ENCODE measurements around the gene PTBP3.
"Not testable (repeated sequence)": the region's sequence is repeated elsewhere in the genome, so short reads cannot be mapped to it uniquely, and the experiment has no call there.

PTBP3 gene

GRCh38 chr9:112283582-112284253 is 49.7 kb downstream of the PTBP3 start:
- Histone ChIP-seq H3K27me3 (ENCODE audit: insufficient read depth, low read length) (no peaks in the 10 kb centered on the region), H3K9ac (ENCODE audit: low read depth, low read length) (no peak overlapping the region), H3K36me3 (ENCODE audit: insufficient read depth, low read depth, low read length) (peaks cover 22% of the 10 kb centered on the region), H3K4me1 (ENCODE audit: insufficient read depth, low read length) (peaks cover under 1% of the 10 kb centered on the region; the same call in 1 of the 2 replicates), H3K4me3 (ENCODE audit: low read length) (no peak overlapping the region), H3K27ac (ENCODE audit: low read length) (no peak overlapping the region), H3K9me3 (ENCODE audit: insufficient read depth, low read depth, low read length) (peaks cover 32% of the 10 kb centered on the region)

GRCh38 chr9:112282841-112283240 is 50.6 kb downstream of the PTBP3 start:
- Histone ChIP-seq H3K36me3 (ENCODE audit: insufficient read depth, low read depth, low read length) (peaks cover 21% of the 10 kb centered on the region), H3K9me3 (ENCODE audit: insufficient read depth, low read depth, low read length) (peaks cover 32% of the 10 kb centered on the region)
- H3K9ac ChIP-seq (ENCODE audit: low read depth, low read length); H3K27me3 ChIP-seq (ENCODE audit: insufficient read depth, low read length); H3K4me1 ChIP-seq (ENCODE audit: insufficient read depth, low read length); H3K4me3 ChIP-seq (ENCODE audit: low read length); H3K27ac ChIP-seq (ENCODE audit: low read length): not testable (repeated sequence)

- H3K9me3 ChIP-seq (ENCODE audit: insufficient read depth, low read depth, low read length), result peaks cover 27% of the 10 kb centered on the region
- no peak overlapping the region for H3K4me3 ChIP-seq (ENCODE audit: low read length)
- H3K27ac ChIP-seq (ENCODE audit: low read length), result no peak overlapping the region
- H3K27me3 ChIP-seq (ENCODE audit: insufficient read depth, low read length), result no peaks in the 10 kb centered on the region
- peaks cover 21% of the 10 kb centered on the region for H3K36me3 ChIP-seq (ENCODE audit: insufficient read depth, low read depth, low read length)
- H3K9ac ChIP-seq (ENCODE audit: low read depth, low read length), result no peak overlapping the region
- H3K4me1 ChIP-seq (ENCODE audit: insufficient read depth, low read length), result peaks cover 13% of the 10 kb centered on the region
These were observed 52.5 kb downstream of the PTBP3 start for GRCh38 chr9:112280904-112281303.

- Histone ChIP-seq H3K9ac (ENCODE audit: low read depth, low read length) (no peak overlapping the region), H3K27ac (ENCODE audit: low read length) (no peak overlapping the region), H3K27me3 (ENCODE audit: insufficient read depth, low read length) (no peaks in the 10 kb centered on the region), H3K4me1 (ENCODE audit: insufficient read depth, low read length) (peaks cover 16% of the 10 kb centered on the region), H3K9me3 (ENCODE audit: insufficient read depth, low read depth, low read length) (peaks cover 14% of the 10 kb centered on the region), H3K4me3 (ENCODE audit: low read length) (no peak overlapping the region), H3K36me3 (ENCODE audit: insufficient read depth, low read depth, low read length) (peaks cover 14% of the 10 kb centered on the region)
These were observed 53.9 kb downstream of the PTBP3 start for GRCh38 chr9:112279501-112279900.

GRCh38 chr9:112278152-112278551 is 55.3 kb downstream of the PTBP3 start:
- H3K9ac ChIP-seq (ENCODE audit: low read depth, low read length), result no peak overlapping the region
- no peak overlapping the region for H3K27ac ChIP-seq (ENCODE audit: low read length)
- H3K27me3 ChIP-seq (ENCODE audit: insufficient read depth, low read length), result no peaks in the 10 kb centered on the region
- no peak overlapping the region for H3K4me3 ChIP-seq (ENCODE audit: low read length)
- H3K4me1 ChIP-seq (ENCODE audit: insufficient read depth, low read length), result peaks cover 16% of the 10 kb centered on the region
- H3K9me3 ChIP-seq (ENCODE audit: insufficient read depth, low read depth, low read length), result peaks cover under 1% of the 10 kb centered on the region; the same call in 1 of the 2 replicates
- peaks cover under 1% of the 10 kb centered on the region; the same call in 1 of the 2 replicates for H3K36me3 ChIP-seq (ENCODE audit: insufficient read depth, low read depth, low read length)

GRCh38 chr9:112274600-112274999 is 58.8 kb downstream of the PTBP3 start:
- no peaks in the 10 kb centered on the region for H3K9me3 ChIP-seq (ENCODE audit: insufficient read depth, low read depth, low read length)
- H3K9ac ChIP-seq (ENCODE audit: low read depth, low read length), result no peak overlapping the region
- H3K27me3 ChIP-seq (ENCODE audit: insufficient read depth, low read length), result no peaks in the 10 kb centered on the region
- peaks cover 16% of the 10 kb centered on the region for H3K4me1 ChIP-seq (ENCODE audit: insufficient read depth, low read length)
- no peak overlapping the region for H3K4me3 ChIP-seq (ENCODE audit: low read length)
- H3K36me3 ChIP-seq (ENCODE audit: insufficient read depth, low read depth, low read length), result 0 out of 2 replicates have a peak, but pooled peaks cover 4% of the 10 kb centered on the region
- H3K27ac ChIP-seq (ENCODE audit: low read length), result no peak overlapping the region

GRCh38 chr9:112273876-112274275 is 59.5 kb downstream of the PTBP3 start:
- Histone ChIP-seq H3K4me1 (ENCODE audit: insufficient read depth, low read length) (peaks cover 16% of the 10 kb centered on the region), H3K27ac (ENCODE audit: low read length) (no peak overlapping the region), H3K27me3 (ENCODE audit: insufficient read depth, low read length) (no peaks in the 10 kb centered on the region), H3K9me3 (ENCODE audit: insufficient read depth, low read depth, low read length) (no peaks in the 10 kb centered on the region), H3K9ac (ENCODE audit: low read depth, low read length) (no peak overlapping the region), H3K36me3 (ENCODE audit: insufficient read depth, low read depth, low read length) (0 out of 2 replicates have a peak, but pooled peaks cover 4% of the 10 kb centered on the region), H3K4me3 (ENCODE audit: low read length) (no peak overlapping the region)

- no peak overlapping the region for H3K9ac ChIP-seq (ENCODE audit: low read depth, low read length)
- no peaks in the 10 kb centered on the region for H3K27me3 ChIP-seq (ENCODE audit: insufficient read depth, low read length)
- H3K4me1 ChIP-seq (ENCODE audit: insufficient read depth, low read length), result peaks cover 5% of the 10 kb centered on the region; the same call in 1 of the 2 replicates
- no peak overlapping the region for H3K27ac ChIP-seq (ENCODE audit: low read length)
- no peaks in the 10 kb centered on the region for H3K9me3 ChIP-seq (ENCODE audit: insufficient read depth, low read depth, low read length)
- H3K36me3 ChIP-seq (ENCODE audit: insufficient read depth, low read depth, low read length), result 0 out of 2 replicates have a peak, but pooled peaks cover 13% of the 10 kb centered on the region
- no peak overlapping the region for H3K4me3 ChIP-seq (ENCODE audit: low read length)
These were observed 61.8 kb downstream of the PTBP3 start for GRCh38 chr9:112271466-112272098.

- Histone ChIP-seq H3K4me1 (ENCODE audit: insufficient read depth, low read length) (no peaks in the 10 kb centered on the region), H3K27ac (ENCODE audit: low read length) (no peak overlapping the region), H3K36me3 (ENCODE audit: insufficient read depth, low read depth, low read length) (0 out of 2 replicates have a peak, but pooled peaks cover 23% of the 10 kb centered on the region), H3K27me3 (ENCODE audit: insufficient read depth, low read length) (no peaks in the 10 kb centered on the region), H3K9ac (ENCODE audit: low read depth, low read length) (no peak overlapping the region), H3K4me3 (ENCODE audit: low read length) (no peak overlapping the region), H3K9me3 (ENCODE audit: insufficient read depth, low read depth, low read length) (no peaks in the 10 kb centered on the region)
These were observed 65.0 kb downstream of the PTBP3 start for GRCh38 chr9:112268413-112268812.

GRCh38 chr9:112267086-112267485 is 66.3 kb downstream of the PTBP3 start:
- not testable (repeated sequence) for H3K27ac ChIP-seq (ENCODE audit: low read length); H3K27me3 ChIP-seq (ENCODE audit: insufficient read depth, low read length); H3K4me1 ChIP-seq (ENCODE audit: insufficient read depth, low read length); H3K9me3 ChIP-seq (ENCODE audit: insufficient read depth, low read depth, low read length); H3K4me3 ChIP-seq (ENCODE audit: low read length); H3K9ac ChIP-seq (ENCODE audit: low read depth, low read length)
- H3K36me3 ChIP-seq (ENCODE audit: insufficient read depth, low read depth, low read length), result 0 out of 2 replicates have a peak, but pooled peaks cover 23% of the 10 kb centered on the region

GRCh38 chr9:112265391-112265790 is 68.0 kb downstream of the PTBP3 start:
- H3K9me3 ChIP-seq (ENCODE audit: insufficient read depth, low read depth, low read length), result no peaks in the 10 kb centered on the region
- H3K4me1 ChIP-seq (ENCODE audit: insufficient read depth, low read length), result no peaks in the 10 kb centered on the region
- no peak overlapping the region for H3K27ac ChIP-seq (ENCODE audit: low read length)
- H3K27me3 ChIP-seq (ENCODE audit: insufficient read depth, low read length), result no peaks in the 10 kb centered on the region
- no peak overlapping the region for H3K4me3 ChIP-seq (ENCODE audit: low read length)
- 0 out of 2 replicates have a peak, but pooled peaks cover 19% of the 10 kb centered on the region for H3K36me3 ChIP-seq (ENCODE audit: insufficient read depth, low read depth, low read length)
- no peak overlapping the region for H3K9ac ChIP-seq (ENCODE audit: low read depth, low read length)

GRCh38 chr9:112262577-112262976 is 70.8 kb downstream of the PTBP3 start:
- no peak overlapping the region for H3K27ac ChIP-seq (ENCODE audit: low read length)
- H3K36me3 ChIP-seq (ENCODE audit: insufficient read depth, low read depth, low read length), result peaks cover 16% of the 10 kb centered on the region
- H3K9ac ChIP-seq (ENCODE audit: low read depth, low read length), result no peak overlapping the region
- H3K4me1 ChIP-seq (ENCODE audit: insufficient read depth, low read length), result no peaks in the 10 kb centered on the region
- no peak overlapping the region for H3K4me3 ChIP-seq (ENCODE audit: low read length)
- H3K9me3 ChIP-seq (ENCODE audit: insufficient read depth, low read depth, low read length), result no peaks in the 10 kb centered on the region
- H3K27me3 ChIP-seq (ENCODE audit: insufficient read depth, low read length), result no peaks in the 10 kb centered on the region
